ENCODE results near the gene SACS. TPM values are rescaled to one million over a fixed set of nuclear protein-coding genes. Genes with fewer than 3 reads are reported as not detected.
A peak's percentile ranks its signal among the peaks of the same experiment; 100 is the strongest.
"Not testable (repeated sequence)": the region's sequence is repeated elsewhere in the genome, so short reads cannot be mapped to it uniquely, and the experiment has no call there.

Gene SACS
- polyA plus RNA-seq, 3 donors, result 1.7 to 2.7 (median 2.2) TPM

GRCh38 chr13:23320926-23321534 is 112.5 kb downstream of the SACS start:
- no peaks in the 10 kb centered on the region for H3K27me3 ChIP-seq (ENCODE audit: control insufficient read depth in 2 of 2, insufficient read depth in 2 of 2, low read length in 2 of 2)
- no peaks in the 10 kb centered on the region for H4K20me1 ChIP-seq (ENCODE audit: insufficient read depth, low read length)
- H3K79me2 ChIP-seq (ENCODE audit: insufficient read depth, low read length), result no peaks in the 10 kb centered on the region
- H3K4me3 ChIP-seq (replicated peaks in 1 of 3; ENCODE audit: low read depth in 2 of 3, low read length in 3 of 3), result no peak overlapping the region
- intact Hi-C loops (cut with micrococcal nuclease), result no loop called here
- H3K36me3 ChIP-seq (replicated peaks in 1 of 2; ENCODE audit: control insufficient read depth in 1 of 2, insufficient read depth in 2 of 2, low read length in 2 of 2), result no peaks in the 10 kb centered on the region
- no peak overlapping the region for H3K4me3 Mint-ChIP-seq
- H3K9me3 Mint-ChIP-seq, result peaks cover 0 to 2% (median 0%) of the 10 kb centered on the region in 7 donors
- no peak overlapping the region for H3K27ac ChIP-seq (ENCODE audit: low read depth in 1 of 2, low read length in 2 of 2)
- H3K9me3 ChIP-seq (replicated peaks in 1 of 2; ENCODE audit: control insufficient read depth in 1 of 2, insufficient read depth in 1 of 2, low read length in 2 of 2), result no peaks in the 10 kb centered on the region
- no peak for DNase-seq
- WGBS (ENCODE audit: insufficient coverage), result no CpG with 5 or more reads among the region's 4 CpGs
- peaks cover 0 to 6% of the 10 kb centered on the region in 2 donors for H3K4me1 ChIP-seq (ENCODE audit: control insufficient read depth in 1 of 2, insufficient read depth in 2 of 2, low read length in 2 of 2)
- no peak overlapping the region for H2AFZ ChIP-seq (ENCODE audit: insufficient read depth, low read depth, low read length, poor library complexity, severe bottlenecking)
- H3K9ac ChIP-seq (ENCODE audit: insufficient read depth, low read length, poor library complexity, severe bottlenecking), result no peak overlapping the region
- H3K4me1 Mint-ChIP-seq, result peaks cover 5% of the 10 kb centered on the region
- H3K4me2 ChIP-seq (replicated peaks; ENCODE audit: extremely low read depth, low read length, poor library complexity, severe bottlenecking), result no peak overlapping the region
- no peaks in the 10 kb centered on the region for H3K36me3 Mint-ChIP-seq
- H3K27ac Mint-ChIP-seq, result no peak overlapping the region
- no peak for TF ChIP-seq CTCF (IDR thresholded peaks at IDR 0.05)
- peaks cover 0 to 7% (median 1%) of the 10 kb centered on the region in 3 donors for H3K27me3 Mint-ChIP-seq (ENCODE audit: low read depth in 3 of 3)

DNA sequence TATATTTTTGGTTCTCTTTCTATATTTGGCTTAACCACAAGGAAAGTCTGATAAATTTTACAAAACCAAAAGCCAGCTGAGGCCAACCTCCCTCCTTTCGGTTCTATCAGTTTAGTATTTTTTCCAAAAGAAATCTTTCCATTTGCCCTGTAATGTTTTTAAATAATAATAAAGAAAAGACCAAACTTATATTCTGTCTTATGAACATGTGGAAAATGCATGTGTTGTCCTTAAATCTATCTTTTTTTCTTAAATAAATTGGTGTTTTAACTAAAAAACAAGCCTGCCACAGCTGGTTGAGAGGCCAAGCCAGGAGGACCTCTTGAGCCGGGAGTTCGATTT is 113.6 kb downstream of the SACS start:
- Mint-ChIP-seq H3K36me3 (no peaks in the 10 kb centered on the region), H3K9me3 (peaks cover 0 to 7% (median under 1%) of the 10 kb centered on the region in 7 donors), H3K27me3 (ENCODE audit: low read depth in 3 of 3) (peaks cover 0 to 7% (median 1%) of the 10 kb centered on the region in 3 donors), H3K27ac (no peak overlapping the region), H3K4me3 (no peak overlapping the region), H3K4me1 (peaks cover 5% of the 10 kb centered on the region)
- no peak for TF ChIP-seq CTCF (IDR thresholded peaks at IDR 0.05)
- no peak overlapping the region for H3K27ac ChIP-seq (ENCODE audit: low read depth in 1 of 2, low read length in 2 of 2)
- H3K27me3 ChIP-seq (ENCODE audit: control insufficient read depth in 2 of 2, insufficient read depth in 2 of 2, low read length in 2 of 2), result no peaks in the 10 kb centered on the region
- no peak overlapping the region for H3K4me3 ChIP-seq (replicated peaks in 1 of 3; ENCODE audit: low read depth in 2 of 3, low read length in 3 of 3)
- no peaks in the 10 kb centered on the region for H3K9me3 ChIP-seq (replicated peaks in 1 of 2; ENCODE audit: control insufficient read depth in 1 of 2, insufficient read depth in 1 of 2, low read length in 2 of 2)
- H3K36me3 ChIP-seq (replicated peaks in 1 of 2; ENCODE audit: control insufficient read depth in 1 of 2, insufficient read depth in 2 of 2, low read length in 2 of 2), result no peaks in the 10 kb centered on the region
- peaks cover 0 to 6% of the 10 kb centered on the region in 2 donors for H3K4me1 ChIP-seq (ENCODE audit: control insufficient read depth in 1 of 2, insufficient read depth in 2 of 2, low read length in 2 of 2)
- no peaks in the 10 kb centered on the region for H4K20me1 ChIP-seq (ENCODE audit: insufficient read depth, low read length)
- H3K4me2 ChIP-seq (replicated peaks; ENCODE audit: extremely low read depth, low read length, poor library complexity, severe bottlenecking), result no peak overlapping the region
- 92% methylated on average over 2 of the region's 3 CpGs for WGBS (ENCODE audit: insufficient coverage)
- peak overlapping the region; percentile 2 for H2AFZ ChIP-seq (ENCODE audit: insufficient read depth, low read depth, low read length, poor library complexity, severe bottlenecking)
- DNase-seq, result no peak
- H3K79me2 ChIP-seq (ENCODE audit: insufficient read depth, low read length), result no peaks in the 10 kb centered on the region
- no peak overlapping the region for H3K9ac ChIP-seq (ENCODE audit: insufficient read depth, low read length, poor library complexity, severe bottlenecking)
- intact Hi-C loops (cut with micrococcal nuclease), result no loop called here

DNA sequence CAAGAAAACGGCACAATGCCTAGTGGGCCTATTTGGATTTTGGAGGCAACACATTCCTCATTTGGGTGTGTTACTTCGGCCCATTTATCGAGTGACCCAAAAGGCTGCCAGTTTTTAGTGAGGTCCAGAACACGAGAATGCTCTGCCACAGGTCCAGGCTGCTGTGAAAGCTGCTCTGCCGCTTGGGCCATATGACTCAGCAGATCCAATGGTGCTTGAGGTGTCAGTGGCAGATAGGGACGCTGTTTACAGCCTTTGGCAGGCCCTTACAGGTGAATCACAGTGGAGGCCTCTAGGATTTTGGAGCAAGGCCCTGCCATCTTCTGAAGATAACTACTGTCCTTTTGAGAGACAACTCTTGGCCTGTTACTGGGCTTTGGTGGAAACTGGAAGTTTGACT is 118.7 kb downstream of the SACS start:
- WGBS (ENCODE audit: insufficient coverage), result 94% methylated on average over 6 of the region's 6 CpGs
- H3K36me3 Mint-ChIP-seq; H3K4me2 ChIP-seq (replicated peaks; ENCODE audit: extremely low read depth, low read length, poor library complexity, severe bottlenecking); H3K27me3 ChIP-seq (ENCODE audit: control insufficient read depth in 2 of 2, insufficient read depth in 2 of 2, low read length in 2 of 2); H3K27me3 Mint-ChIP-seq (ENCODE audit: low read depth in 3 of 3); H3K27ac Mint-ChIP-seq; DNase-seq; intact Hi-C loops (cut with micrococcal nuclease); H3K79me2 ChIP-seq (ENCODE audit: insufficient read depth, low read length); H3K36me3 ChIP-seq (replicated peaks in 1 of 2; ENCODE audit: control insufficient read depth in 1 of 2, insufficient read depth in 2 of 2, low read length in 2 of 2); H3K4me1 ChIP-seq (ENCODE audit: control insufficient read depth in 1 of 2, insufficient read depth in 2 of 2, low read length in 2 of 2); H3K9ac ChIP-seq (ENCODE audit: insufficient read depth, low read length, poor library complexity, severe bottlenecking); H3K9me3 ChIP-seq (replicated peaks in 1 of 2; ENCODE audit: control insufficient read depth in 1 of 2, insufficient read depth in 1 of 2, low read length in 2 of 2); H3K27ac ChIP-seq (ENCODE audit: low read depth in 1 of 2, low read length in 2 of 2); H2AFZ ChIP-seq (ENCODE audit: insufficient read depth, low read depth, low read length, poor library complexity, severe bottlenecking); H4K20me1 ChIP-seq (ENCODE audit: insufficient read depth, low read length); H3K4me1 Mint-ChIP-seq; H3K4me3 Mint-ChIP-seq; H3K4me3 ChIP-seq (replicated peaks in 1 of 3; ENCODE audit: low read depth in 2 of 3, low read length in 3 of 3): not testable (repeated sequence)
- peaks cover 0 to 12% (median 3%) of the 10 kb centered on the region in 7 donors for H3K9me3 Mint-ChIP-seq
